GM23338 (cell line): ENCODE results near the gene FMO1. TPM values are rescaled to one million over a fixed set of nuclear protein-coding genes. Genes with fewer than 3 reads are reported as not detected.

Experiments used
- ATAC-seq: fragments of 200-7000 bp; cut with Tn5 transposase; 3 replicates; pipeline ENCODE4 v1.9.1; 2020
- DNase-seq: peaks from one replicate; pipeline ENCODE4 v3.0.0-alpha.2; 2015; ENCODE audit warnings: low spot score
- H2AFZ ChIP-seq: fragments of 200-600 bp; sonication (generic); 2 replicates; pipeline ENCODE4 v1.8.0; 2016; ENCODE audit warnings: antibody characterized with exemption, mild to moderate bottlenecking, moderate library complexity
- H3F3A ChIP-seq: fragments of 200-600 bp; sonication (generic); replicated peaks from 2 replicates; pipeline ENCODE4 v1.8.0; 2017; ENCODE audit warnings: antibody characterized with exemption, mixed run types, low read depth
- H3K27ac ChIP-seq: fragments of 200-600 bp; sonication (generic); 2 replicates; pipeline ENCODE4 v1.6.1; 2016; ENCODE audit warnings: low read depth
- H3K27me3 ChIP-seq: fragments of 200-600 bp; sonication (generic); 2 replicates; pipeline ENCODE4 v1.8.0; 2016; ENCODE audit warnings: mild to moderate bottlenecking, mixed run types, moderate library complexity; ENCODE audit not compliant: insufficient read depth
- H3K36me3 ChIP-seq: fragments of 200-600 bp; sonication (generic); 2 replicates; pipeline ENCODE4 v1.8.0; 2016; ENCODE audit warnings: mild to moderate bottlenecking; ENCODE audit not compliant: insufficient read depth
- H3K4me1 ChIP-seq: fragments of 200-600 bp; sonication (generic); 2 replicates; pipeline ENCODE4 v1.8.0; 2016; ENCODE audit warnings: mild to moderate bottlenecking, moderate library complexity; ENCODE audit not compliant: insufficient read depth
- H3K4me2 ChIP-seq: fragments of 200-600 bp; sonication (generic); 2 replicates; pipeline ENCODE4 v1.7.1; 2017; ENCODE audit warnings: mixed run types
- H3K4me3 ChIP-seq: fragments of 200-600 bp; sonication (generic); 2 replicates; pipeline ENCODE4 v1.6.1; 2016; ENCODE audit warnings: mixed run types
- H3K79me2 ChIP-seq: fragments of 200-600 bp; sonication (generic); replicated peaks from 2 replicates; pipeline ENCODE4 v1.8.0; 2017; ENCODE audit warnings: mild to moderate bottlenecking; ENCODE audit not compliant: insufficient read depth
- H3K9me2 ChIP-seq: fragments of 200-600 bp; sonication (generic); 2 replicates; pipeline ENCODE4 v1.8.0; 2017; ENCODE audit not compliant: insufficient read depth
- H4K20me1 ChIP-seq: fragments of 200-600 bp; sonication (generic); replicated peaks from 2 replicates; pipeline ENCODE4 v1.8.0; 2017; ENCODE audit warnings: mild to moderate bottlenecking; ENCODE audit not compliant: insufficient read depth
- H3K27ac Mint-ChIP-seq: 2 replicates; pipeline ENCODE4 v1.8.0; 2020; ENCODE audit warnings: inconsistent platforms, mild to moderate bottlenecking, moderate library complexity, mixed read lengths
- H3K27me3 Mint-ChIP-seq: 3 replicates; pipeline ENCODE4 v1.8.0; 2022; ENCODE audit warnings: low read depth, mild to moderate bottlenecking, moderate library complexity, mixed read lengths, inconsistent platforms; ENCODE audit not compliant: insufficient read depth, poor library complexity
- H3K36me3 Mint-ChIP-seq: 3 replicates; pipeline ENCODE4 v1.8.0; 2021; ENCODE audit warnings: low read depth, mild to moderate bottlenecking, inconsistent platforms, moderate library complexity, mixed read lengths
- H3K4me1 Mint-ChIP-seq: 3 replicates; pipeline ENCODE4 v1.8.0; 2020; ENCODE audit warnings: mild to moderate bottlenecking, inconsistent platforms, mixed read lengths
- H3K4me3 Mint-ChIP-seq: 3 replicates; pipeline ENCODE4 v1.8.0; 2021; ENCODE audit warnings: moderate library complexity, mild to moderate bottlenecking, inconsistent platforms, mixed read lengths
- H3K9me3 Mint-ChIP-seq: 3 replicates; pipeline ENCODE4 v1.8.0; 2020; ENCODE audit warnings: moderate library complexity, mild to moderate bottlenecking, inconsistent platforms, mixed read lengths
- CTCF ChIP-seq, 2 experiments: fragments of 200-600 bp in 1 of 2; sonication (generic) in 1 of 2; conservative IDR thresholded peaks; 2 replicates each; pipeline versions ENCODE4 v1.5.1 to v1.6.1; 2016 to 2017; ENCODE audit warnings: antibody characterized with exemption in 2 of 2, low read depth in 2 of 2, mild to moderate bottlenecking in 2 of 2, moderate library complexity in 1 of 2
- ETS1 ChIP-seq: IDR thresholded peaks from 2 replicates; pipeline ENCODE4 v1.6.1; 2016; ENCODE audit warnings: antibody characterized with exemption
- EZH2phosphoT487 ChIP-seq: fragments of 200-600 bp; sonication (generic); IDR thresholded peaks from one replicate; pipeline ENCODE4 v1.8.1; 2018; ENCODE audit warnings: antibody characterized with exemption; ENCODE audit not compliant: unreplicated experiment
- POLR2AphosphoS5 ChIP-seq: IDR thresholded peaks from 2 replicates; pipeline ENCODE4 v1.6.1; 2016; ENCODE audit warnings: antibody characterized with exemption, low read depth
- REST ChIP-seq: IDR thresholded peaks from one replicate; pipeline ENCODE4 v1.6.1; 2018; ENCODE audit warnings: antibody characterized with exemption; ENCODE audit not compliant: unreplicated experiment
- STAT1 ChIP-seq: IDR thresholded peaks from one replicate; pipeline ENCODE4 v1.6.1; 2016; ENCODE audit warnings: antibody characterized with exemption; ENCODE audit not compliant: unreplicated experiment
- ZNF114 ChIP-seq: fragments of 250-450 bp; sonication (Bioruptor Pico); IDR thresholded peaks from 2 replicates; pipeline ENCODE4 v1.5.0; 2020; ENCODE audit warnings: mild to moderate bottlenecking, moderate library complexity
- ZNF331 ChIP-seq: fragments of 250-450 bp; sonication (Bioruptor Pico); IDR thresholded peaks from 2 replicates; pipeline ENCODE4 v1.5.0; 2020; ENCODE audit warnings: low read depth, mild to moderate bottlenecking, moderate library complexity
- ZNF462 ChIP-seq: fragments of 250-450 bp; sonication (Bioruptor Pico); IDR thresholded peaks from 2 replicates; pipeline ENCODE4 v1.5.0; 2020; ENCODE audit warnings: mild to moderate bottlenecking, moderate library complexity
- polyA plus RNA-seq: library from polyadenylated mRNA; unstranded; fragments of >200 nt; fragmentation: Nextera tagmentation; extraction: Ambion mirVana; gene quantifications from 2 replicates; pipeline ENCODE4 v1.2.1, GENCODE V29; 2016
- total RNA-seq: library from RNA; depleted of rRNA; stranded (reverse); fragments of >200 nt; shearing (Covaris generic); gene quantifications from 2 replicates; pipeline ENCODE4 v1.2.3, GENCODE V29; 2014

The FMO1 gene
- total and polyA plus RNA-seq, 2 experiments from 2014 or later = 0.19 TPM; not detected in 1

- TF ChIP-seq ZNF331 (CRISPR knock-in tag) (no peak), POLR2AphosphoS5 (no peak), ZNF114 (CRISPR knock-in tag) (no peak), CTCF (conservative IDR thresholded peaks at IDR 0.05; ENCODE audit: low read depth in 2 of 2) (no peak)
Measured at GRCh38 chr1:171290621-171291020, 42.3 kb downstream of the FMO1 start.

GRCh38 chr1:171292799-171293198, 44.5 kb downstream of the FMO1 start:
- Mint-ChIP-seq H3K9me3 (no peaks in the 10 kb centered on the region), H3K36me3 (no peaks in the 10 kb centered on the region), H3K4me3 (no peak overlapping the region), H3K4me1 (peaks cover 32% of the 10 kb centered on the region), H3K27me3 (peaks cover 5% of the 10 kb centered on the region), H3K27ac (no peak overlapping the region)
- Histone ChIP-seq H3K4me2 (no peak overlapping the region), H2AFZ (no peak overlapping the region), H3K4me1 (peaks cover 30% of the 10 kb centered on the region), H3K27ac (no peak overlapping the region), H3K36me3 (no peaks in the 10 kb centered on the region), H3K79me2 (no peaks in the 10 kb centered on the region), H3K27me3 (no peaks in the 10 kb centered on the region), H4K20me1 (no peaks in the 10 kb centered on the region), H3F3A (no peaks in the 10 kb centered on the region), H3K9me2 (peaks cover 4% of the 10 kb centered on the region; the same call in 1 of the 2 replicates), H3K4me3 (no peak overlapping the region)
- ATAC-seq (no peak), DNase-seq (no peak)
- TF ChIP-seq ZNF114 (CRISPR knock-in tag) = no peak
- no peak for TF ChIP-seq STAT1
- no peak for TF ChIP-seq ETS1
- TF ChIP-seq POLR2AphosphoS5 = no peak
- TF ChIP-seq ZNF462 (CRISPR knock-in tag) = no peak
- no peak for TF ChIP-seq EZH2phosphoT487
- no peak for TF ChIP-seq REST

More at GRCh38 chr1:171290621-171291020, 42.3 kb downstream of the FMO1 start:
- Mint-ChIP-seq H3K4me1 (peaks cover 12% of the 10 kb centered on the region), H3K36me3 (no peaks in the 10 kb centered on the region), H3K4me3 (no peak overlapping the region), H3K9me3 (no peaks in the 10 kb centered on the region), H3K27ac (no peak overlapping the region), H3K27me3 (peaks cover 5% of the 10 kb centered on the region)
- Histone ChIP-seq H3K4me3 (no peak overlapping the region), H3F3A (no peaks in the 10 kb centered on the region), H3K9me2 (no peaks in the 10 kb centered on the region), H3K4me2 (no peak overlapping the region), H3K27me3 (no peaks in the 10 kb centered on the region), H4K20me1 (no peaks in the 10 kb centered on the region), H3K36me3 (no peaks in the 10 kb centered on the region), H3K4me1 (peaks cover 10% of the 10 kb centered on the region; the same call in 1 of the 2 replicates), H2AFZ (no peak overlapping the region), H3K27ac (no peak overlapping the region), H3K79me2 (no peaks in the 10 kb centered on the region)
- DNase-seq (no peak), ATAC-seq (no peak)
